AG09309 (cell line): ENCODE measurements around the gene U2AF1L4.
A peak's percentile ranks its signal among the peaks of the same experiment; 100 is the strongest.

Source experiments
- DNase-seq: peaks from one replicate; pipeline ENCODE4 v3.0.0-alpha.2; 2010; ENCODE audit warnings: low read depth
- H3K4me3 ChIP-seq: 2 replicates; pipeline ENCODE4 v1.5.1; 2011; ENCODE audit warnings: mild to moderate bottlenecking, low read depth, low read length, moderate library complexity; ENCODE audit not compliant: control insufficient read depth
- CTCF ChIP-seq: IDR thresholded peaks from 2 replicates; pipeline ENCODE4 v1.5.1; 2011; ENCODE audit warnings: mild to moderate bottlenecking, low read depth, low read length, inconsistent platforms; ENCODE audit not compliant: insufficient read depth, control insufficient read depth; ENCODE audit errors: missing control alignments

The U2AF1L4 gene

GRCh38 chr19:35780058-35780457, 34.8 kb upstream of the U2AF1L4 start:
- H3K4me3 ChIP-seq = no peak overlapping the region
- no peak for TF ChIP-seq CTCF
- DNase-seq = no peak

GRCh38 chr19:35779033-35779432, 33.8 kb upstream of the U2AF1L4 start:
- DNase-seq = no peak
- H3K4me3 ChIP-seq = no peak overlapping the region
- TF ChIP-seq CTCF = no peak

DNA sequence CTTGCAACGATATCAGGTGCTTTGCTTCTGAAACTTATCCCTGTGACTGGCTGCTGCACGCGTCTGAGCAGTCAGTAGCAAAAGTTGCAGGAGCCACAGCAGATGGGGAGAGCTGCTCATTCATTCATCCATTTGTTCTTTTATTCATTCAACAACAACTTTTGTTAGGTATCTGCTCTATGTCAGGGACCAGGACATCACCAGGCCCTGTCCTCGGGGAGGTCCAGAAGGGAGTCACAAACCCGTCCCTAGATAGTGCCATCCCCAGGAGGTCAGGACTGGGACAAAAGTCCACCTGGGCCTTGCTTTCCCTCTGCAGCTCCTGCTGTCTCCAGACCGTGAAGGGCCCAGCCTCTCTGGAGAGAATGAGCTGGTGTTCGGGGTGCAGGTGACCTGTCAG, 32.7 kb upstream of the U2AF1L4 start:
- H3K4me3 ChIP-seq = no peak overlapping the region
- DNase-seq = no peak
- TF ChIP-seq CTCF = no peak

GRCh38 chr19:35777086-35777841, 32.0 kb upstream of the U2AF1L4 start:
- no peak for TF ChIP-seq CTCF
- no peak overlapping the region for H3K4me3 ChIP-seq
- no peak for DNase-seq

GRCh38 chr19:35776102-35776788, 31.0 kb upstream of the U2AF1L4 start:
- no peak for DNase-seq
- TF ChIP-seq CTCF = no peak
- peak overlapping the region; percentile 97 for H3K4me3 ChIP-seq

GRCh38 chr19:35775298-35776101, 30.3 kb upstream of the U2AF1L4 start, which contains the start of gene ARHGAP33:
TSS of gene ARHGAP33 (plus strand) at chr19:35775564. CDS start at chr19:35775659, 95 bp downstream.
- H3K4me3 ChIP-seq = peak within 1 kb of the TSS; percentile 97
- no peak for TF ChIP-seq CTCF
- DNase-seq = peak; percentile 67
